ENCODE measurements around the gene TNNI2. TPM values are rescaled to one million over a fixed set of nuclear protein-coding genes. Genes with fewer than 3 reads are reported as not detected.
"Not testable (repeated sequence)": the region's sequence is repeated elsewhere in the genome, so short reads cannot be mapped to it uniquely, and the experiment has no call there.

TNNI2 gene
- total RNA-seq, 4 donors from 2014 or later: 17.4 to 63.6 (median 27.2) TPM

GRCh38 chr11:1870721-1871466 is 32.1 kb downstream of the TNNI2 start:
- Histone ChIP-seq H3K27ac (peak overlapping the region; percentile 77), H3K36me3 (no peaks in the 10 kb centered on the region), H3K4me1 (peaks cover 81% of the 10 kb centered on the region), H3K27me3 (no peaks in the 10 kb centered on the region), H3K9me3 (no peaks in the 10 kb centered on the region), H3K4me3 (peak overlapping the region; percentile 43)
- no peak for DNase-seq (ENCODE audit: low spot score in 2 of 2)
- TF ChIP-seq CTCF (IDR thresholded peaks at IDR 0.05) (no peak), POLR2A (IDR thresholded peaks at IDR 0.05) (no peak), POLR2AphosphoS5 (IDR thresholded peaks at IDR 0.05) (peak in 1 of 3 donors; percentile 3), EP300 (IDR thresholded peaks at IDR 0.05) (no peak)
- WGBS: 22% methylated on average over 28 of the region's 50 CpGs

GRCh38 chr11:1871531-1871930 is 32.8 kb downstream of the TNNI2 start:
- H3K27ac ChIP-seq: peak overlapping the region; percentile 77

GRCh38 chr11:1872267-1872985 is 33.6 kb downstream of the TNNI2 start:
- Histone ChIP-seq H3K4me1 (peaks cover 92% of the 10 kb centered on the region), H3K36me3 (no peaks in the 10 kb centered on the region), H3K27me3 (no peaks in the 10 kb centered on the region), H3K4me3 (peak overlapping the region; percentile 43), H3K27ac (peak overlapping the region; percentile 77), H3K9me3 (no peaks in the 10 kb centered on the region)
- peak in 1 of 2 donors; percentile 48 for DNase-seq (ENCODE audit: low spot score in 2 of 2)
- TF ChIP-seq EP300 (IDR thresholded peaks at IDR 0.05): no peak
- TF ChIP-seq POLR2AphosphoS5 (IDR thresholded peaks at IDR 0.05): no peak
- no peak for TF ChIP-seq CTCF (IDR thresholded peaks at IDR 0.05)
- 56% methylated on average over 10 of the region's 25 CpGs for WGBS

More at GRCh38 chr11:1871531-1871930, 32.8 kb downstream of the TNNI2 start:
- Histone ChIP-seq H3K4me1 (peaks cover 87% of the 10 kb centered on the region), H3K27me3 (no peaks in the 10 kb centered on the region), H3K4me3 (peak overlapping the region; percentile 43), H3K36me3 (no peaks in the 10 kb centered on the region), H3K9me3 (no peaks in the 10 kb centered on the region)
- DNase-seq (ENCODE audit: low spot score in 2 of 2): no peak
- no peak for TF ChIP-seq POLR2A (IDR thresholded peaks at IDR 0.05)
- no peak for TF ChIP-seq POLR2AphosphoS5 (IDR thresholded peaks at IDR 0.05)
- no peak for TF ChIP-seq EP300 (IDR thresholded peaks at IDR 0.05)
- TF ChIP-seq CTCF (IDR thresholded peaks at IDR 0.05): no peak
- WGBS: no CpG with 5 or more reads among the region's 15 CpGs

GRCh38 chr11:1873048-1873812 is 34.4 kb downstream of the TNNI2 start:
- WGBS: 13% methylated on average over 10 of the region's 11 CpGs
- TF ChIP-seq POLR2A (IDR thresholded peaks at IDR 0.05) (no peak), EP300 (IDR thresholded peaks at IDR 0.05) (no peak), CTCF (IDR thresholded peaks at IDR 0.05) (no peak), POLR2AphosphoS5 (IDR thresholded peaks at IDR 0.05) (no peak)
- Histone ChIP-seq H3K27ac (peak overlapping the region; percentile 77), H3K9me3 (no peaks in the 10 kb centered on the region), H3K36me3 (no peaks in the 10 kb centered on the region), H3K27me3 (no peaks in the 10 kb centered on the region), H3K4me3 (peak overlapping the region; percentile 43), H3K4me1 (peaks cover 94% of the 10 kb centered on the region)
- peak in 1 of 2 donors; percentile 73 for DNase-seq (ENCODE audit: low spot score in 2 of 2)

GRCh38 chr11:1873813-1874150 is 35.0 kb downstream of the TNNI2 start:
- not testable (repeated sequence) for H3K27me3 ChIP-seq; H3K9me3 ChIP-seq; H3K36me3 ChIP-seq; DNase-seq (ENCODE audit: low spot score in 2 of 2)
- 68% methylated on average over 17 of the region's 17 CpGs for WGBS
- H3K4me1 ChIP-seq: peaks cover 94% of the 10 kb centered on the region
- peak overlapping the region; percentile 43 for H3K4me3 ChIP-seq
- H3K27ac ChIP-seq: peak overlapping the region; percentile 77

GRCh38 chr11:1874441-1875092 is 35.8 kb downstream of the TNNI2 start:
- not testable (repeated sequence) for H3K27me3 ChIP-seq, H3K9me3 ChIP-seq, H3K36me3 ChIP-seq
- DNase-seq (ENCODE audit: low spot score in 2 of 2): peak in 1 of 2 donors; percentile 65
- Histone ChIP-seq H3K4me1 (peaks cover 96% of the 10 kb centered on the region), H3K27ac (peak overlapping the region; percentile 90), H3K4me3 (peak overlapping the region; percentile 17)
- 39% methylated on average over 8 of the region's 17 CpGs for WGBS

All from suprapubic skin (tissue), 4 donors.